Liver (tissue), 3 donors: Measurements from ENCODE around the gene DAB1.

ENCODE experiments used
- CTCF ChIP-seq: fragments of 150-350 bp; IDR thresholded peaks from 2 replicates; pipeline ENCODE4 v1.5.1; 2017; ENCODE audit warnings: improper control_type of control experiment, low read depth, low read length; ENCODE audit not compliant: missing input control
- FOXA1 ChIP-seq: IDR thresholded peaks from 2 replicates; pipeline ENCODE4 v1.6.1; 2016; ENCODE audit warnings: antibody characterized with exemption
- GABPA ChIP-seq, 2 donors: IDR thresholded peaks in 1 of 2; conservative IDR thresholded peaks in 1 of 2; 2 replicates each; pipeline ENCODE4 v1.6.1; 2016; ENCODE audit warnings: antibody characterized with exemption in 2 of 2, mild to moderate bottlenecking in 1 of 2, moderate library complexity in 1 of 2
- HNF4G ChIP-seq: IDR thresholded peaks from 2 replicates; pipeline ENCODE4 v1.6.1; 2016; ENCODE audit warnings: antibody characterized with exemption
- JUND ChIP-seq, 2 donors: IDR thresholded peaks; 2 replicates each; pipeline ENCODE4 v1.6.1; 2016; ENCODE audit warnings: antibody characterized with exemption in 2 of 2
- MAX ChIP-seq: IDR thresholded peaks from 2 replicates; pipeline ENCODE4 v1.6.1; 2016; ENCODE audit warnings: antibody characterized with exemption
- NR2F2 ChIP-seq: IDR thresholded peaks from 2 replicates; pipeline ENCODE4 v1.6.1; 2016; ENCODE audit warnings: antibody characterized with exemption
- RAD21 ChIP-seq, 2 donors: IDR thresholded peaks; 2 replicates each; pipeline ENCODE4 v1.6.1; 2016; ENCODE audit warnings: antibody characterized with exemption in 2 of 2, mild to moderate bottlenecking in 2 of 2
- REST ChIP-seq: IDR thresholded peaks from 2 replicates; pipeline ENCODE4 v1.6.1; 2016; ENCODE audit warnings: antibody characterized with exemption, mild to moderate bottlenecking
- RXRA ChIP-seq, 2 donors: IDR thresholded peaks; 2 replicates each; pipeline ENCODE4 v1.6.1; 2017 to 2018; ENCODE audit warnings: antibody characterized with exemption in 2 of 2, mild to moderate bottlenecking in 1 of 2
- SP1 ChIP-seq: IDR thresholded peaks from 2 replicates; pipeline ENCODE4 v1.6.1; 2018; ENCODE audit warnings: antibody characterized with exemption, mild to moderate bottlenecking
- TAF1 ChIP-seq: conservative IDR thresholded peaks from 2 replicates; pipeline ENCODE4 v1.6.1; 2016; ENCODE audit warnings: antibody characterized with exemption, mild to moderate bottlenecking
- YY1 ChIP-seq: IDR thresholded peaks from 2 replicates; pipeline ENCODE4 v1.6.1; 2016; ENCODE audit warnings: antibody characterized with exemption, mild to moderate bottlenecking
- ZBTB33 ChIP-seq: IDR thresholded peaks from 2 replicates; pipeline ENCODE4 v1.6.1; 2016; ENCODE audit warnings: antibody characterized with exemption
- donor health status: healthy.
- donor health status: healthy.

GRCh38 chr1:57214951-57215575, 208.8 kb downstream of the DAB1 start:
- TF ChIP-seq CTCF (no peak), ZBTB33 (no peak), REST (no peak), YY1 (no peak), RXRA (IDR thresholded peaks at IDR 0.05) (no peak), MAX (no peak), SP1 (no peak), HNF4G (no peak), RAD21 (IDR thresholded peaks at IDR 0.05) (no peak), TAF1 (no peak), GABPA (IDR thresholded peaks at IDR 0.05 in 1 of 2, conservative IDR thresholded peaks at IDR 0.05 in 1 of 2) (no peak), JUND (IDR thresholded peaks at IDR 0.05) (no peak), FOXA1 (no peak), NR2F2 (no peak)
